ENCODE results near the gene NOS3. TPM values are rescaled to one million over a fixed set of nuclear protein-coding genes. Genes with fewer than 3 reads are reported as not detected.

Gene NOS3
- polyA plus RNA-seq, 1 experiment = 1.3 TPM

DNA sequence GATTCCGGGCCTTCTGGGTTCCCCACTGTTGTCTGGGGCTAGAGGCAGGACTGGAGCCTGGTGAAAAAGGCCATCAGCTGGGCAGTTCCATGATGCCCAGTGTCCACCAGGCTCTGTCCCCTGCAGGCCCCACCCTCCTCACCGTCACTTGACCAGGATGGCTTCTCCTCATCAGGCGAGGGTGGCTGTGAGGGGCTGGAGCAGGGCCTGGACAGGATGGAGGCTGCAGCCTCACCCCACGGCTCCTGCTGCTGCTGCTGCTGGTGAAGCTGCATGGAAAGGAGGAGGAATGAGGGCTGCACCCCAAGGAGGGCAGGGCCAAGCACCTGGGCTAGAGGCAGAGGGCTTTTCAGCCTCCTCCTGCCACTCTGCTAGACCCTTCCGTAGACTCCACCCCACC, 25.1 kb downstream of the NOS3 start:
- DNase-seq (ENCODE audit: low read depth) = no peak
- CTCF ChIA-PET = interaction anchor here (0.9 kb wide), 1 partner anchor 10 kb away, joined by 3 read pairs; no protein-coding TSS in a partner anchor
- POLR2A ChIA-PET = no interaction called here
- Histone ChIP-seq H3K36me3 (ENCODE audit: control insufficient read depth, insufficient read depth, low read length) (no peaks in the 10 kb centered on the region), H3K4me3 (ENCODE audit: low read depth, low read length) (no peak overlapping the region), H3K27me3 (ENCODE audit: control insufficient read depth, insufficient read depth, low read length) (peaks cover 25% of the 10 kb centered on the region)
- TF ChIP-seq, protein P1, sequence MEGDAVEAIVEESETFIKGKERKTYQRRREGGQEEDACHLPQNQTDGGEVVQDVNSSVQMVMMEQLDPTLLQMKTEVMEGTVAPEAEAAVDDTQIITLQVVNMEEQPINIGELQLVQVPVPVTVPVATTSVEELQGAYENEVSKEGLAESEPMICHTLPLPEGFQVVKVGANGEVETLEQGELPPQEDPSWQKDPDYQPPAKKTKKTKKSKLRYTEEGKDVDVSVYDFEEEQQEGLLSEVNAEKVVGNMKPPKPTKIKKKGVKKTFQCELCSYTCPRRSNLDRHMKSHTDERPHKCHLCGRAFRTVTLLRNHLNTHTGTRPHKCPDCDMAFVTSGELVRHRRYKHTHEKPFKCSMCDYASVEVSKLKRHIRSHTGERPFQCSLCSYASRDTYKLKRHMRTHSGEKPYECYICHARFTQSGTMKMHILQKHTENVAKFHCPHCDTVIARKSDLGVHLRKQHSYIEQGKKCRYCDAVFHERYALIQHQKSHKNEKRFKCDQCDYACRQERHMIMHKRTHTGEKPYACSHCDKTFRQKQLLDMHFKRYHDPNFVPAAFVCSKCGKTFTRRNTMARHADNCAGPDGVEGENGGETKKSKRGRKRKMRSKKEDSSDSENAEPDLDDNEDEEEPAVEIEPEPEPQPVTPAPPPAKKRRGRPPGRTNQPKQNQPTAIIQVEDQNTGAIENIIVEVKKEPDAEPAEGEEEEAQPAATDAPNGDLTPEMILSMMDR (IDR thresholded peaks at IDR 0.05; ENCODE audit: insufficient read depth, low read depth, low read length) = no peak

DNA sequence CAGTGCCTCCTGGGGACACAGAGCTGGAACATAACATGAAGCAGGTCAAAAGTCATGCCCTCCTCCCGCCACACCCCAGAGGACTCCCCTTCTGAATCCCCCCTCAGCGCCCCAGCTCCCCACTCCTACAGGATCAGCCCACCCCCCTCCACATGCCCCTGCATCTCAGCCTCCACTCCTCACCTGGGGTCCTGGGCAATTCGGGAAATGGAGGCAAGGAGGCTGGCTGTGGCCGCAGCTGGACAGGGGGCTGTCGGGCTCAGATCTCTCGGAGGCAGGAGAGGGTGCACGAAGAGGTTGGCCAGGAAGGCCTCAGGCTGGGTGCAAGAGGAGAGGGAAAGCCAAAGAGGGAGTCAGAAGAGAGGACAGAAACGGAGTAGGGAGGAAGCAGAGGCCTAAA, 25.7 kb downstream of the NOS3 start:
- H3K4me3 ChIP-seq (ENCODE audit: low read depth, low read length) = no peak overlapping the region
- CTCF ChIA-PET = interaction anchor here (0.9 to 6.7 kb wide), 2 partner anchors 7 to 9 kb away, joined by 3 to 58 read pairs; no protein-coding TSS in a partner anchor
- POLR2A ChIA-PET = no interaction called here
- TF ChIP-seq, protein P1 (IDR thresholded peaks at IDR 0.05; ENCODE audit: insufficient read depth, low read depth, low read length) = no peak
- peaks cover 27% of the 10 kb centered on the region for H3K27me3 ChIP-seq (ENCODE audit: control insufficient read depth, insufficient read depth, low read length)
- no peak for DNase-seq (ENCODE audit: low read depth)
- H3K36me3 ChIP-seq (ENCODE audit: control insufficient read depth, insufficient read depth, low read length) = no peaks in the 10 kb centered on the region

DNA sequence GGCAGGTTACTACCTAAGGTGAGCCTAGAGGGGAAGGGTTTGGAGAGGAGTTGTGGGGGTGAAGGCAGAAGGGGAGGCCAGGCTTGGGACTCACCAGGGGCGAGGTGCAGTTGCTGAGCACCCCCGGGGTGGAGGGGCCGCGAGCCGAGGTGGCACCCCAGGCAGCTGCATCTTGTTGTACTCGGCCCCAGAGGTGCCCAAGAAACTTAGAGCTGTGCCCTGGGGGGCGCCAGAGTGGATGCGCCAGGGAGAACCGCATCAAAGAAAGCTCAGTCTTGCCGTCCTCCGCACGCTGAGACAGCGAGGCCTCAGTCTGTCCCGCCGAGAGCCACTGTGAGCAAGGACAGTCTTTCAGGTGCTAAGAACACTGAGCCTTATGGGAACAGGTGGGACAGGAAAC, 26.1 kb downstream of the NOS3 start:
- Histone ChIP-seq H3K4me3 (ENCODE audit: low read depth, low read length) (no peak overlapping the region), H3K36me3 (ENCODE audit: control insufficient read depth, insufficient read depth, low read length) (no peaks in the 10 kb centered on the region), H3K27me3 (ENCODE audit: control insufficient read depth, insufficient read depth, low read length) (peaks cover 27% of the 10 kb centered on the region)
- ChIA-PET CTCF (interaction anchor here (1.1 to 6.7 kb wide), 3 partner anchors 8 to 119 kb away, joined by 5 to 58 read pairs (median 11); no protein-coding TSS in a partner anchor), POLR2A (no interaction called here)
- DNase-seq (ENCODE audit: low read depth) = no peak
- TF ChIP-seq, protein P1 (IDR thresholded peaks at IDR 0.05; ENCODE audit: insufficient read depth, low read depth, low read length) = no peak

DNA sequence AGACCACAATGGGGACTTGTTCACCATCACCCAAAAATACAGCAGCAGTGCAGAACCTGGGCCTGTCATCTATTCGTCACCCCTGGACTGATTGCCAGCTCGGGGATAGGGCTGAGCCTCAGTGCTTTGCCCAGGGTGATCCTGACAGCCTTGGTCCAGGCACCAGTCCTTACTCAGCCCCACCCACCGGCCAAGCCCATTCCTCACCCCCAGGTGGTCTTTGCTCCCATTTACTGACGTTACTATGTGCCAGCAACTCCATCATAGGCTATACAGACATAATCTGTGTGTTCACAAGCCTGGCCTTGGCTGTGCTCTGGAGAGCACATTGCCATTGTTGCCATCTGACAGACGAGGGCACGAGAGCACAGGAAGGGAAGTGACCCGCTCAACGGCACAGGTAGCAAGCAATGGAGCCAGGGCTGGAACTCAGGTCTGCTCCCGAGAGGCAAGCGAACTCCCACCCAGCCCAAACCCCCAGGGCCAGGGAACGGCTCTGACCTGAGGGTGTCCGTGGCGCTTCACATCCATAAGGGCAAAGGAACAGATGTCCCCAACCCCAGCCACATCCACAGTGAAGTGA, 26.6 kb downstream of the NOS3 start:
- ChIA-PET CTCF (interaction anchor here (0.9 to 6.7 kb wide), 22 partner anchors 8 to 119 kb away, joined by 3 to 58 read pairs (median 6); partner anchors contain the start of genes ABCB8 and TMUB1), POLR2A (no interaction called here)
- no peaks in the 10 kb centered on the region for H3K36me3 ChIP-seq (ENCODE audit: control insufficient read depth, insufficient read depth, low read length)
- DNase-seq (ENCODE audit: low read depth) = no peak
- peaks cover 27% of the 10 kb centered on the region for H3K27me3 ChIP-seq (ENCODE audit: control insufficient read depth, insufficient read depth, low read length)
- TF ChIP-seq, protein P1 (IDR thresholded peaks at IDR 0.05; ENCODE audit: insufficient read depth, low read depth, low read length) = no peak
- H3K4me3 ChIP-seq (ENCODE audit: low read depth, low read length) = no peak overlapping the region

DNA sequence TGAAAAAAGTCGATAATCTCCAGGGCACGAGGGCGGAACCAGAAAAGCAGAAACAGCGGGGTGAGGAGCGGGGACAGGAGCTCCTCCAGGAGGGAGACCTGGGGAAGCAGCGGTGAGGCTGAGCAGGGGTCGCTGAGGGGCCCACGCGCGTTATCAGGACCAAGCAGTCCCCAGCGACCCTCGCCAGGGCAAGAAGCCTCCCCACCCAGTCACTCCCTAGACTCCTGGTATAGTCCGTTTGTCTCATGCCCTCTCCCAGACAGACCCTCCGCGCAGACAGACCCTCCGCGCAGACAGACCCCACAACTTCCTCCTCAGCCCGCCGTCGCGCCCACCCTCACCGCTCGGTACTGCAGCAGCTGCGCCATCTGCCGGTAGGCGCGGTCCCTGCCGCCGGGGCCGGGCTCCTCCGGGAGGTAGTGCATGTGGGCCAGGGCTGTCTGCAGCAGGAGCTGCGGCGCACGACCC, 27.2 kb downstream of the NOS3 start:
- ChIA-PET CTCF (interaction anchor here (0.6 to 6.7 kb wide), 30 partner anchors 9 to 560 kb away, joined by 3 to 58 read pairs (median 5); partner anchors contain the start of genes ABCB8, AGAP3 and TMUB1), POLR2A (no interaction called here)
- TF ChIP-seq, protein P1 (IDR thresholded peaks at IDR 0.05; ENCODE audit: insufficient read depth, low read depth, low read length) = peak; percentile 98
- H3K4me3 ChIP-seq (ENCODE audit: low read depth, low read length) = peak overlapping the region; percentile 14; the same call in 1 of the 2 replicates
- H3K36me3 ChIP-seq (ENCODE audit: control insufficient read depth, insufficient read depth, low read length) = no peaks in the 10 kb centered on the region
- DNase-seq (ENCODE audit: low read depth) = no peak
- H3K27me3 ChIP-seq (ENCODE audit: control insufficient read depth, insufficient read depth, low read length) = peaks cover 27% of the 10 kb centered on the region
